DLD1 (cell line): ENCODE data around the gene PCSK7.
"Not testable (repeated sequence)": the region's sequence is repeated elsewhere in the genome, so short reads cannot be mapped to it uniquely, and the experiment has no call there.

Experiments
- in situ Hi-C: cut with HindIII; loops from 2 replicates; pipeline ENCODE4 v1.10.0; 2017; ENCODE audit warnings: low sequenced_read_pairs

The PCSK7 gene

GRCh38 chr11:117231842-117232091 is at the start of gene PCSK7:
Gene PCSK7 (minus strand): TSS chr11:117232073. CDS start chr11:117229844, 2,229 bp downstream.
- in situ Hi-C loops, result no loop called here

GRCh38 chr11:117281159-117281558 is 49.3 kb upstream of the PCSK7 start:
- in situ Hi-C loops, result no loop called here

- in situ Hi-C loops, result no loop called here
Measured at GRCh38 chr11:117279711-117280376, 48.0 kb upstream of the PCSK7 start.

- in situ Hi-C loops, result no loop called here
Measured at GRCh38 chr11:117278347-117278746, 46.5 kb upstream of the PCSK7 start.

GRCh38 chr11:117273550-117274289 is 41.8 kb upstream of the PCSK7 start:
- in situ Hi-C loops, result no loop called here

GRCh38 chr11:117272175-117272574 is 40.3 kb upstream of the PCSK7 start:
- in situ Hi-C loops, result not testable (repeated sequence)

GRCh38 chr11:117271208-117271607 is 39.3 kb upstream of the PCSK7 start:
- in situ Hi-C loops, result no loop called here

- in situ Hi-C loops, result no loop called here
Measured at GRCh38 chr11:117269856-117270255, 38.0 kb upstream of the PCSK7 start.

- in situ Hi-C loops, result no loop called here
Measured at GRCh38 chr11:117265745-117266144, 33.9 kb upstream of the PCSK7 start.

- in situ Hi-C loops, result not testable (repeated sequence)
Measured at GRCh38 chr11:117264624-117265323, 32.9 kb upstream of the PCSK7 start.

- in situ Hi-C loops, result no loop called here
Measured at GRCh38 chr11:117259417-117259816, 27.5 kb upstream of the PCSK7 start.

- in situ Hi-C loops, result no loop called here
Measured at GRCh38 chr11:117258576-117258975, 26.7 kb upstream of the PCSK7 start.

GRCh38 chr11:117256573-117256972 is 24.7 kb upstream of the PCSK7 start:
- in situ Hi-C loops, result no loop called here

- in situ Hi-C loops, result no loop called here
Measured at GRCh38 chr11:117255966-117256365, 24.1 kb upstream of the PCSK7 start.

- in situ Hi-C loops, result no loop called here
Measured at GRCh38 chr11:117251506-117251905, 19.6 kb upstream of the PCSK7 start.

- in situ Hi-C loops, result no loop called here
Measured at GRCh38 chr11:117249571-117249970, 17.7 kb upstream of the PCSK7 start.

- in situ Hi-C loops, result no loop called here
Measured at GRCh38 chr11:117248341-117248740, 16.5 kb upstream of the PCSK7 start.

GRCh38 chr11:117239295-117239694 is 7.4 kb upstream of the PCSK7 start:
- in situ Hi-C loops, result no loop called here

GRCh38 chr11:117238221-117238620 is 6.3 kb upstream of the PCSK7 start:
- in situ Hi-C loops, result no loop called here

- in situ Hi-C loops, result no loop called here
Measured at GRCh38 chr11:117232911-117233409, 1.1 kb upstream of the PCSK7 start.

GRCh38 chr11:117232092-117232878 is 412 bp upstream of the PCSK7 start, which contains the start of gene RNF214:
Gene RNF214 (plus strand): TSS chr11:117232671. CDS start chr11:117234273, 1,602 bp downstream.
- in situ Hi-C loops, result no loop called here
